Measurements from ENCODE around the gene EMID1. TPM values are rescaled to one million over a fixed set of nuclear protein-coding genes. Genes with fewer than 3 reads are reported as not detected.

The EMID1 gene
- polyA plus RNA-seq, 1 of the 3 experiments (the other 2 are of a cell fraction) = 1.1 TPM

DNA sequence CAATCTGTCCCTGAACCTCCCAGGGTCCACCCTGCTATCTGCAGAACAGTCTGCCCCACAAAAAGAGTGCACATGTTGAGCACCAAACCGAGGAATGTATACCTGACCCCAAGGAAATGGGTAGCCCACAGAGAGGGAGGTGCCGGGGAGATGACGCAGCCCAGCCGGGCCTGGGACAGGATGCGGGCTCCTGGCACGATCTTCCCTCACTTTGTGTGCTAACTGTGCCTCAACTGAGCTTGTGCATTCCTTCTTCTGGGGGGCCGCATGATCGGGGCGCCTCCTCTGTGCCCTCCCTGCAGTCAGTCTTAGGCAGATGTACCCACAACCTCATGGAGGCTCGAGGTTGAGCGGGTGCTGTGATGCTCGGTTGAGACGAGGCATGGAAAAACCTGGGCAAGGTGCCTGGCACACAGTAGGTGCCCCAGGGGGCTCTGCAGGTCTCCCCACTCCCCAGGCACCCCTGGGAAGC, 103.1 kb downstream of the EMID1 start:
- Histone ChIP-seq H3K4me2 (peak overlapping the region; percentile 91), H3K27me3 (ENCODE audit: insufficient read depth) (0 out of 2 replicates have a peak, but pooled peaks cover 1% of the 10 kb centered on the region), H3K4me1 (ENCODE audit: control insufficient read depth in 1 of 2, insufficient read depth in 2 of 2, low read depth in 1 of 2, low read length in 1 of 2) (peaks cover 18 to 35% of the 10 kb centered on the region in 2 experiments; a peak in 3 of 4 replicates), H3K4me3 (ENCODE audit: low read depth in 2 of 2, low read length in 1 of 2) (peak overlapping the region in 1 of 2 experiments; percentile 26; a peak in 1 of 4 replicates), H3K9me2 (no peaks in the 10 kb centered on the region), H4K20me1 (ENCODE audit: insufficient read depth) (peaks cover 13% of the 10 kb centered on the region; the same call in 1 of the 2 replicates), H3K9ac (no peak overlapping the region), H3K36me3 (replicated peaks in 1 of 2; ENCODE audit: control insufficient read depth in 1 of 2, insufficient read depth in 2 of 2, low read length in 1 of 2) (peaks cover 6 to 7% of the 10 kb centered on the region in 2 experiments), H3F3A (replicated peaks; ENCODE audit: insufficient read depth) (peaks cover 5% of the 10 kb centered on the region), H3K79me2 (ENCODE audit: insufficient read depth) (peaks cover 30% of the 10 kb centered on the region), H2AFZ (ENCODE audit: low read depth) (no peak overlapping the region), H3K27ac (ENCODE audit: low read depth in 2 of 2, low read length in 1 of 2) (peak overlapping the region in 1 of 2 experiments; percentile 88; a peak in 1 of 4 replicates), H3K9me3 (no peaks in the 10 kb centered on the region)
- WGBS (ENCODE audit: low lambda C conversion rate) = 81% methylated on average over 12 of the region's 13 CpGs
- POLR2A ChIA-PET = no interaction called here
- no peak for TF ChIP-seq TCF12 (IDR thresholded peaks at IDR 0.05)
- TF ChIP-seq FOSL2 (IDR thresholded peaks at IDR 0.05; ENCODE audit: borderline replicate concordance, low read depth) = no peak
- TF ChIP-seq RAD21 (IDR thresholded peaks at IDR 0.05; ENCODE audit: low read length) = no peak
- TF ChIP-seq RFX5 (IDR thresholded peaks at IDR 0.05; ENCODE audit: low read length) = no peak
- TF ChIP-seq EZH2phosphoT487 (IDR thresholded peaks at IDR 0.05; ENCODE audit: borderline replicate concordance, low read depth) = no peak
- TF ChIP-seq, protein P1, sequence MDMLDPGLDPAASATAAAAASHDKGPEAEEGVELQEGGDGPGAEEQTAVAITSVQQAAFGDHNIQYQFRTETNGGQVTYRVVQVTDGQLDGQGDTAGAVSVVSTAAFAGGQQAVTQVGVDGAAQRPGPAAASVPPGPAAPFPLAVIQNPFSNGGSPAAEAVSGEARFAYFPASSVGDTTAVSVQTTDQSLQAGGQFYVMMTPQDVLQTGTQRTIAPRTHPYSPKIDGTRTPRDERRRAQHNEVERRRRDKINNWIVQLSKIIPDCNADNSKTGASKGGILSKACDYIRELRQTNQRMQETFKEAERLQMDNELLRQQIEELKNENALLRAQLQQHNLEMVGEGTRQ (IDR thresholded peaks at IDR 0.05; ENCODE audit: borderline replicate concordance, low read depth, low read length) = no peak
- TF ChIP-seq, protein P2, sequence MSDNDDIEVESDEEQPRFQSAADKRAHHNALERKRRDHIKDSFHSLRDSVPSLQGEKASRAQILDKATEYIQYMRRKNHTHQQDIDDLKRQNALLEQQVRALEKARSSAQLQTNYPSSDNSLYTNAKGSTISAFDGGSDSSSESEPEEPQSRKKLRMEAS (IDR thresholded peaks at IDR 0.05; ENCODE audit: low read depth) = no peak
- no peak for TF ChIP-seq FOXM1 (IDR thresholded peaks at IDR 0.05; ENCODE audit: low read depth)
- TF ChIP-seq TEAD4 (IDR thresholded peaks at IDR 0.05; ENCODE audit: borderline replicate concordance, insufficient read depth) = no peak
- no peak for TF ChIP-seq GABPA (IDR thresholded peaks at IDR 0.05; ENCODE audit: low read depth)
- no peak for TF ChIP-seq POLR2AphosphoS5 (IDR thresholded peaks at IDR 0.05; ENCODE audit: low read depth, low read length)
- TF ChIP-seq, protein P3, sequence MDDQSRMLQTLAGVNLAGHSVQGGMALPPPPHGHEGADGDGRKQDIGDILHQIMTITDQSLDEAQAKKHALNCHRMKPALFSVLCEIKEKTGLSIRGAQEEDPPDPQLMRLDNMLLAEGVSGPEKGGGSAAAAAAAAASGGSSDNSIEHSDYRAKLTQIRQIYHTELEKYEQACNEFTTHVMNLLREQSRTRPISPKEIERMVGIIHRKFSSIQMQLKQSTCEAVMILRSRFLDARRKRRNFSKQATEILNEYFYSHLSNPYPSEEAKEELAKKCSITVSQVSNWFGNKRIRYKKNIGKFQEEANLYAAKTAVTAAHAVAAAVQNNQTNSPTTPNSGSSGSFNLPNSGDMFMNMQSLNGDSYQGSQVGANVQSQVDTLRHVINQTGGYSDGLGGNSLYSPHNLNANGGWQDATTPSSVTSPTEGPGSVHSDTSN (IDR thresholded peaks at IDR 0.05) = no peak
- TF ChIP-seq YY1 (IDR thresholded peaks at IDR 0.05; ENCODE audit: low read depth) = no peak
- TF ChIP-seq CHD2 (IDR thresholded peaks at IDR 0.05; ENCODE audit: low read length, partially characterized antibody) = no peak
- no peak for TF ChIP-seq JUND (IDR thresholded peaks at IDR 0.05)
- no peak for TF ChIP-seq RCOR1 (IDR thresholded peaks at IDR 0.05; ENCODE audit: low read length)
- TF ChIP-seq SMC3 (IDR thresholded peaks at IDR 0.05; ENCODE audit: low read depth, low read length) = no peak
- no peak for TF ChIP-seq SIN3A (IDR thresholded peaks at IDR 0.05; ENCODE audit: borderline replicate concordance, low read depth, low read length)
- TF ChIP-seq GATA2 (CRISPR knock-in tag; IDR thresholded peaks at IDR 0.05) = no peak
- CTCF ChIA-PET = interaction anchor here (1.1 to 1.7 kb wide), 2 partner anchors 12 to 50 kb away, joined by 4 to 8 read pairs; no protein-coding TSS in a partner anchor
- DNase-seq = peak; percentile 39

Small RNA genes within 50 kb of the gene (small RNA-seq; reads per million reads assigned to genes)
- 0 reads per million in 7 experiments for gene RNU6-1219P

Other genes starting within 250 kb of the EMID1 start
- not detected in 2 replicates for gene C22orf31, start 144.1 kb upstream of the EMID1 start, polyA plus RNA-seq (2012; rRNA removed)
- 7.9 and 10.0 TPM in 2 replicates for gene KREMEN1, start 132.9 kb upstream of the EMID1 start, polyA plus RNA-seq (2012; rRNA removed)
- gene RHBDD3, start 62.1 kb downstream of the EMID1 start, polyA plus RNA-seq (2012; rRNA removed) = 19.0 and 23.0 TPM in 2 replicates
- gene EWSR1, start 62.4 kb downstream of the EMID1 start, polyA plus RNA-seq (2012; rRNA removed) = 173 and 234 TPM in 2 replicates
- 16.8 and 21.8 TPM in 2 replicates for gene GAS2L1, start 100.8 kb downstream of the EMID1 start, polyA plus RNA-seq (2012; rRNA removed)
- 0.18 and 0.36 TPM in 2 replicates for gene RASL10A, start 109.8 kb downstream of the EMID1 start, polyA plus RNA-seq (2012; rRNA removed)
- 40.4 and 51.9 TPM in 2 replicates for gene AP1B1, start 182.7 kb downstream of the EMID1 start, polyA plus RNA-seq (2012; rRNA removed)
- gene RFPL1, start 232.7 kb downstream of the EMID1 start, polyA plus RNA-seq (2012; rRNA removed) = not detected in 2 replicates